ENCODE data around the gene BTNL9.
"Not testable (repeated sequence)": the region's sequence is repeated elsewhere in the genome, so short reads cannot be mapped to it uniquely, and the experiment has no call there.

Gene BTNL9

DNA sequence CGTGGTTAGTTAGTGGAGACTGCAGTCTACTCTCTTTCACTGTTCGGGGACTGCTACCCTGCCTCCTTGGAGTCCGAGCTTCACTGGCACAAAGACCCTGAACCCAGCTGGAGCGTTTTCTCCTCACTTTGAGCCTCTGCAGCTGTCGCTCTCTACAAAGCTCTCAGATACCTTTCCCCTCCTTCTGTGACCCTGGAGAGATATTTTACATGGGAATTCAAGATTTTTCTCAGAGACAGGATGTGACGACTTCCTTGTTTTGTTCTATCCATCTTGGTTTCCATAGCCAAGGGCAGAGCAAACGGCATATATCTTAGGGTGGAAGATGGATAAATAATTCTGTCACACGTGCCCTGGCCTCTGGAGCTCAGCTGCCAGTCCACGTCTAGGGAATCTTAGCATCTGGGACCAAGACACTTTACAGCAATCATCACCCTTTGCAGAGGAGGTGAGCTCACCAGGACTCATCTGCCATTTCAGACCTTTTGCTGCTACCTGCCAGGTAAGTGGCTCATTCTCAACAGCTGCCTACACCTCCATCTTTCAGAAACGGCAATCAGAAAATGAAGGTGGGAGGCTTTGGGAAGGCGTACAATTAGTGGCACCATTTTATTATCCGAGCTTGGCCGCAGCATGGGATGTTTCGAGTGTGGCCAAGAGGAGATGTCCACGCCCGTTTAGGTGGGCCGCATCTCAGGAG, at the start of gene BTNL9:
Gene BTNL9, plus strand, starts transcription at position 336 of the 700 bp plus-strand sequence. CDS start 5,224 bp downstream, outside the sequence.
- no peak for DNase-seq

DNA sequence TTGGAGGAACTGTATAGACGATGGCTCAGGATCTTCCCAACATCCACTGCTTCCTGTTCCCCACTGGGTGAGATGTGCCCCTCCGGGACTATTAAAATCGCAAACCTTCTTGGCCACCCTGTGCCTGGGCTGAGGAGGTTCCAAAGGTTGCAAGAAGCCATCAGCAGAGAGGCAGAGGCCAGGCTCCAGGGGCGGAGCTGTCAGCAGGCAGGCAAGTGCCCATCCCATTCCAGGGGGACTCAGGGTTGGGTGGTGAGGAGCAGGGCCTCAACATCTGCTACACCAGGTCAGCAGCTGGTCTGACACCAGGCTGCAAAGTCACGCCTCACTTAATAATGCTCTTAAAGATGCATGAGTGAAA, 49.2 kb upstream of the BTNL9 start:
- DNase-seq, result peak; percentile 42

DNA sequence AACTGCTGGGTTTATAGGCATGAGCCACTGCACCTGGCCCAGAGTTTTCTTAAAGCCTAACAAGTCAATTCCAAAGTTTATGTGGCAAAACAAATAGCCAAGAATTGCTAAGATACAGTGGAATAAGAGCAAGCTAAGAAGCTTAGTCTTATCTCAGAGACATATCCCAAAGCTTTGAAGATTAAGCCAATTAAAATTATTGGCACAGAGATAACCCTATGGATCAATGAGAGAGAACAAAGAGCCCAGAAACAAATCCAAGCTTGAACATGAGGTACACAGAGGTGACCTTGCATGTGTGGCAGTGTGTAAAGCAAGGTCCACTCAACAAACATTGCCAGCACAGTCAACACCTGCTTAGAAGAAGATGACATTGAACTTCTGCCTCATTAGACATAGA, 38.1 kb upstream of the BTNL9 start:
- no peak for DNase-seq

DNA sequence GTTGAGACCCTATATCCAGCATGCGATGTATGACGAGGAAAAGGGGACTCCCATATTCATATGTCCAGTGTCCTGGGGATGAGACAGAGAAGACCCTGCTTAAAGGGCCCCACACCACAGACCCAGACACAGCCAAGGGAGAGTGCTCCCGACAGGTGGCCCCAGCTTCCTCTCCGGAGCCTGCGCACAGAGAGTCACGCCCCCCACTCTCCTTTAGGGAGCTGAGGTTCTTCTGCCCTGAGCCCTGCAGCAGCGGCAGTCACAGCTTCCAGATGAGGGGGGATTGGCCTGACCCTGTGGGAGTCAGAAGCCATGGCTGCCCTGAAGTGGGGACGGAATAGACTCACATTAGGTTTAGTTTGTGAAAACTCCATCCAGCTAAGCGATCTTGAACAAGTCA, 34.3 kb upstream of the BTNL9 start:
- DNase-seq, result no peak

DNA sequence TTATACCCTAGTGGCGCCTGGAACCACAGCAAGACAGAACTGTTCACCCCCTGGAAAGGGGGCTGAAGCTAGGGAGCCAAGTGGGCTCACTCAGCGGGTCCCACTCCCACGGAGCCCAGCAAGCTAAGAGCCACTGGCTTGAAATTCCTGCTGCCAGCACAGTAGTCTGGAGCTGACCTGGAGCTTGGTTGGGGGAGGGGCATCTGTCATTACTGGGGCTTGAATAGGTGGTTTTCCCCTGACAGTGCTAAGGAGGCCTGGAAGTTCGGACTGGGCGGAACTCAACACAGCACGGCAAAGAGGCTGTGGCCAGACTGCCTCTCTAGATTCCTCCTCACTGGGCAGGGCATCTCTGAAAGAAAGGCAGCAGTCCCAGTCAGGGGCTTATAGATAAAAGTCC, 31.9 kb upstream of the BTNL9 start:
- DNase-seq, result no peak

DNA sequence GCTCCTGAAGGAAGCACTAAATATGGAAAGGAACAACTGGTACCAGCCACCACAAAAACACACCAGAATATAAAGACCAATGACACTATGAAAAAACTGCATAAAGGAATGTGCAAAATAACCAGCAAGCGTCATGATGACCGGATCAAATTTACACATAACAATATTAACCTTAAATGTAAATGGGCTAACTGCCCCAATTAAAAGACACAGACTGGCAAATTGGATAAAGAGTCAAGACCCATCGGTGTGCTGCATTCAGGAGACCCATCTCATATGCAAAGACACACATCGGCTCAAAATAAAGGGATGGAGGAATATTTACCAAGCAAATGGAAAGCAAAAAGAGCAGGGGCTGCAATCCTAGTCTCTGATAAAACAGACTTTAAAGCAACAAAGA, 30.0 kb upstream of the BTNL9 start:
- not testable (repeated sequence) for DNase-seq

DNA sequence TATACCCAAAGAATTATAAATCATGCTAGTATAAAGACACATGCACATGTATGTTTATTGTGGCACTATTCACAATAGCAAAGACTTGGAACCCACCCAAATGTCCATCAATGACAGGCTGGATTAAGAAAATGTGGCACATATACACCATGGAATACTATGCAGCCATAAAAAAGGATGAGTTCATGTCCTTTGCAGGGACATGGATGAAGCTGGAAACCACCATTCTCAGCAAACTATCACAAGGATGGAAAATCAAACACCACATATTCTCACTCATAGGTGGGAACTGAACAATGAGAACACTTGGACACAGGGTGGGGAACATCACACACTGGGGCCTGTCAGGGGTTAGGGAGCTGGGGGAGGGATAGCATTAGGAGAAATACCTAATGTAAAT, 25.4 kb upstream of the BTNL9 start:
- not testable (repeated sequence) for DNase-seq

DNA sequence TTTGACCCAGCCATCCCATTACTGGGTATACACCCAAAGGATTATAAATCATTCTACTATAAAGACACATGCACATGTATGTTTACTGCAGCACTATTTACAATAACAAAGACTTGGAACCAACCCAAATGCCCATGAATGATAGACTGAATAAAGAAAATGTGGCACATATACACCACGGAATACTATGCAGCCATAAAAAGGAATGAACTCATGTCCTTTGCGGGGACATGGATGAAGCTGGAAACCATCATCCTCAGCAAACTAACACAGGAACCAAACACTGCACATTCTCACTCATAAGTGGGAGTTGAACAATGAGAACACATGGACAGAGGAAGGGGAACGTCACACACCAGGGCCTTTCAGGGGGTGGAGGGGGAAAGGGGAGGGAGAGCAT, 22.6 kb upstream of the BTNL9 start:
- DNase-seq, result not testable (repeated sequence)

DNA sequence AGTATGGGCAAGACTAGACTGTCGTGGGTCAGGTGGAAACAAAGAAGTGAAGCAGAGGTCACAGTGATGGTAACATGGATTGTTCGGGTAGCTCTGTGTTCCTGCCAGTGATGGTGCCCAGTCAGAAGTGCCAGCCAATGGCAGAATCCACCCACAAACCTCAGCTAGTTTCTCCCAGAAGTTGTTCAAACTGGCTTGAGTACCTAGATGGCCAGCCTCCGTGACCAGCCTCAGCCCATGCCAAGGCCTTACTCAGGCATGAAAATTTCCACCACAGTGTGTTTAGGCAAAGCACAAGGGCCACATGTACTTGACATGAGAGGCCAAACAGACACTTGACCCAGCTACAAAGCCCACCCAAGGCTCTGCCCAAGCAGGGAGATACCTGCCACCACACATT, 19.4 kb upstream of the BTNL9 start:
- DNase-seq, result no peak

DNA sequence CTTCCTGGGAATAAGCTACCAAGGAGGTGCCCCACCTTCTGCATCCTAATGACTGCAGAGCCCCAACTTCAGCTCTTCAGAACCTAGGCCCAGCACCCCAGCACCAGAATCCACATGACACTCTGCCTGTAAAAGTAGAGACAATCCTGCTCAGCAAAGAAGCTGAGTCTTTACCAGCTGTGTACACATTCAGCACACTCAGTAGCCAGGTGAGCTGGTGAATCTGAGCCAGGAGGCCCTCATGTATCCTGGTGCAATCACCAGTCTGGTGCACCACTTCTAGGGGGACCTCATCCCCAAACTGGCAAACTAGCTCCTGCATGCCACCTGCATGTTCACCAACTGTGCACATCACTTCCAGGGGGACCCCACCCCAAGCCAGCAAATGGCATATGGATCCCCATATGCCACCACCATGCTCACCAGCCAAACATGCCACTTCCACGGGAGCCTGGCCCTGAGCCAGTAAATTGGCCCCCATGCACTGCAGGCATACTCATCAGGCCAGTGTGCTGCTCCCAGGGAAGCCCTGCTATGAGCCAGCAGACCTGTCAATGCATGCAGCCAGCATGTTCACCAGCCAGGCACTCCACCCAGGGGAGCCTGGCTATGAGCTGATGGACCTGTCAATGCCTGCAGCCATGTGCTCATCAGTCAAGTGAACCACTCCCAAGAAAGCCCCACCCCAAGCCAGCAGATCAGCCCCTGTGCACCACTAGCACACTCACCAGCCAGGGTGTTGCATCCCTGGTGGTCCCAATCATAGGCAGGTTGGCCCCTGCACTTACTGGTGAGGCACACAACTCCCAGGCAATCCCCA, 15.6 kb upstream of the BTNL9 start:
- DNase-seq, result peak; percentile 38

DNA sequence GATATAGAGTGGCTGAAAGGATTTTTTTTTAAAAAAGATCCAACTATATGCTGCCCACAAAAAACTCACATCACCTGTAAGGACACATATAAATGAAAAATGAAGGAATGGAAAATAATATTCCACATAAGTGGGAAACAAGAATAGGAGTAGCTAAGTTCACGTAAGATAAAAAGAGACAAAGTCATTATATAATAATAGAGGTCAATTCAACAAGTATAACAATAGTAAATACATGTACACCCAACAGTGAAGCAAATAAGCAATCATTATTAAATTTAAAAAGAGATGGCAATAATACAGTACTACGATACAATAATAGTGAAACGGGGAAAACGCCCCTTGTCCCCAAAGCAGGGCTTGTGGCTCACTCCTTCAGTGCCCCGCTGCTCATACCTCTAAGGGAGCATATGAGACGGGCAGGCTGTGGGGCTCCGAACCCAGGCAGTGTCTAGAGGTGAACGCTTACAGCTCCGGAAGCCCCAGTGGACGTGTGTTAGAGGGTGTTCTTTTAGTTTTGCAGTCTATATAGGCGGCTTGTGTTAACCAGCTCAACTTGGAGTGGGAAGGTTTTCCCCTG, 12.5 kb upstream of the BTNL9 start:
- DNase-seq, result no peak

DNA sequence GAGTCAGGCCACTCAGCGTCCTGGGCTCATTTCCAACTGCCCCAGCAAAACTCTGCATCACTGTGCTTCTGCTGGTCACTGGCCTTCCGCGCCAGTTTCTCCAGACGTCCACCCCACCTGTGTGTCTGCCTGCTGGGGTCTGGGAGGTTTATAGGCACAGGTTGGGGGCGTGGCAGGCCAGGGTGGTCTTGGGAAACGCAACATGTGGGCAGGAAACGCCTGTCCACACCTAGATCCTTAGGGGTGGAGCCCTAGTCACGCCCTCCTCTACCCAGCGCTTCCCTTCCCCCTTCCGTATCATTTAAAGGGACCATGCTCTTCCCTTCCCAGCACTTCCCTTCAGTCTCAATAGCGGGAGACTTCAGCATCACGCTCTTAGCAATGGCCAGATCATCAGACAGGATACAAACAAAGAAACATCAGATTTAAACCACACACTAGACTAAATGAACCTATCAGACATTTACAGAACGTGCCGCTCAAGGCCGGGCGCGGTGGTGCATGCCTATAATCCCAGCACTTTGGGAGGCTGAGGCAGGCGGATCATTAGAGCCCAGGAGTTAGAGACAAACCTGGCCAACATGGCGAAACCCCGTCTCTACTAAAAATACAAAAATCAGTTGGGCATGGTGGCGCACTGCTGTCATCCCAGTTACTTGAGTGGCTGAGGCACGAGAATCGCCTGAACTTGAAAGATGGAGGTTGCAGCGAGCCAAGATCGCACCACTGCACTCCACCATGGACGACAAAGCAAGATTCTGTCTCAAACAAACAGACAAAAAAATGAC, 11.8 kb upstream of the BTNL9 start:
- DNase-seq, result no peak

DNA sequence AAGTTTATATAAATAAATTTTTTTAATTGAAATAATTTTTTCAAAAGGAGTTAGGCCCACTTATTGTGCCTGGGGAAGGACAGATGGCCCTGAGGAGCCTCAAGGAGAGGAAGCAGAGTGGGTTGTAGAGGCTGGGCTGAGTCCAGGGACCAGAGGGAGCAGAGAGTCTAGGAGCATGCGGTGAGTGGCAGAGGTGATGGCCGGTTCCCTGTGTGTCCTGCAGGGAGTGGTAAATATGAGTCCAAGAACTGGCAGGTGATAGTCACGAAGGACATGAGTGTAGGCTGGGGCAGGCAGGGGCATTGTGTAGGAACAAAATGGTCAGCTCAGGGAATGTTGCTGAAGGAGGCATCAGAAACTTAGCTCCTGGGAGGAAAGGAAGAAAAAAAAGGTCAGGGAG, 8.3 kb upstream of the BTNL9 start:
- no peak for DNase-seq

DNA sequence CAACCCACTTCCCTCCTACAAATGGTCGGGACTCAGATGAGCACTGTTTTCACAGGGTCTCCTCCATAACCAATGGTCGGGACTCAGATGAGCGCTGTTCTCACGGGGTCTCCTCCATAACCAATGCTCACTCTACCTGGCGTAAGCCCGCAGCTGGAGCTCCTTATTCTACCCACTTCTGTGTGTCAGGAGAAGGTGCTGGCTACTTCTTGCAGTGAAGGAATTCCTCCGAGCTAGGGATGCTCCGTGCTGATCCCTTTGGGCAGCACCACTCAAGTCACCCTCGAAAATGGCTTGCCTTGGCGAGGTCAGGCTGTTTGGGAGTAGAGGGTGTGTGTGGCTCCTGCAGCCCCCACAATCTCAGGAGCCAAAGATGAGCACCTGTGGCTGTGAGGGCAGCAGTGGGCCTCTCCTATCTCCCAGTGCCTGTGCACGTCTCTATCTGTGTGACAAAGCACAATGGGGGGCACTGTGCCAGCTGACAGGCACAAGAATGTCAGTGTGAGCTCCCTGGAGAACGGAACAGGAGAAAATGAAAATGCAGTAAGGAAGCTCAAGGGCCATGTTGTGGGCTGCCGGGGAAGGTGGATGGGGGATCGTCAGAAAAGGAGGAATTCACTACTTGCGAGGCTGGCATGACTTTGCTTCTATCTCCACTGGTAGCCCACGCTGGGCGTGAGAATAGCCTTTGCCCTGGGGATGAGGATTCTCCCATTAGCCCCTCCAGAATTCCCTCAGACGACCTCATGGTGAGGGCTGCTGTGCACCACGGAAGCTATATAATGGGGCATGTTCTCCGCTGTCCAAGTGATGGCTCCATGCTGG, 3.9 kb upstream of the BTNL9 start:
- no peak for DNase-seq

DNA sequence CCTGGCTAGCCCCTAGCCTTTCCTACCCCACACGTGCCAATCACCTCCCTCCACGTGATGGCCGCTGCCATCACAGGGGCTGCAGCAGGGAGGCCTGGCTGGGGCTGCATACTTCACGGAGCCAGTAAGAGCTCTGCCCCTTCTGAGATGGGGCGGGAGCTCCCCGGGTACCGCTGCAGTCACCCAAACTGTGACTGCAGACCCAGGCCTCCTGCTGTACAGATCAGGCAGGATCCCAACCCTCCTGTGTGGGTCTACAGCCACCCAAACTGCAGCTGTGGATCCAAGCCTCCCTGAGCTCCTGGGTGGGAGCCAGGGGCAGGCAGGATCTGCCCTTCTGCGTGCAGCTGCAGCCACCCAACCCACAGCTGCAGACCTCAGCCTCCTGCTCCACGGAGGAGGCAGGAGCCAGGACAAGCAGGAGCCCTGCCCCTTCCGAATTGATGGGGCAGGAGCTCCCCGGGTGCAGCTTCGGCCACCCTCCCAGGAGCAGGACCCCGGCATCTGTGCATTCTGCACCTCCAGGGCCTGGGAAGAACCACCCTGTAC, 3.2 kb upstream of the BTNL9 start:
- no peak for DNase-seq

DNA sequence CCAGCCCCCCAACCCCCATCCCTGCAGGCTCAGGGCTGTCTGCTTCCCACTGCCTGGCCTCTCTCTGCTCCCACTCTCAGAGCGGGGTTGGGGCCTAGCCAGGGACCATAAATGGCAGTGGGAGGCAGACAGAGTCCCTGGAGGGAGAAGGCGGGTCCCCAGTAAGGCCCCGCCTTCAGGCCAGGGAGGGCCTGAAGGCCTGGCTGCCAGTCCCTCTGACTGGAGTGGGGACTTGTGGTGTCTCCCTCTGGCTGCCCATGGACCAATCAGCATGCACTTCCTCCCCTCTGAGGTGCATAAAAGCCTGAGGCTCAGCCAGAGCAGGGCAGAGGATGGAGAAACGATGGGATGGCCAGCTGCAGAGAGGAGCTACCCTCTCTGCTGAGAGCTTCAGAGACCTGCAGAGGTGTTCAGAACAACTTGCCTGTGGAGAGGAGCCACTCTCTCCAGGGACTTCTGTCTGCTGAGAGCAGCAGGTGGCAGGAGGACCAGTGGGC, 2.7 kb upstream of the BTNL9 start:
- no peak for DNase-seq

DNA sequence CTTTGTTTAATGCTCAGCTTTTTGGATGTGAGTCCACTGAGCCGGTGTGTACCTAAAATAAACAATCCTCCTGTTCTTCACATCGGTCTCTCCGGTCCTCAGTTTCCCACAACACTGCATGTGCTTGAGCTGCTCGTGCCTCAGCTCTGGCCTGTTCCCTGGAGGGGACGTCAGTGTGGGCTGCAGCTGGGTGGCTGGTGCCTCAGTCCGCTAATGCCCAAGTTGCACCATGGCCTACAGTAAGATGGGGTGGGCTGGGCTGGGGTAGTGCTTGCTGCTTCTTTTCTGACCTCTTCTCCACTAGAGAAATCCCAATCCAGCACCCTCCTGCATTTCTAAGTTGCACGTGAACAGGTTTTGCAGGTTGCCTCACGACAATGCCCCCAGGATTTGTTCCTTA, 595 bp upstream of the BTNL9 start:
- no peak for DNase-seq

DNA sequence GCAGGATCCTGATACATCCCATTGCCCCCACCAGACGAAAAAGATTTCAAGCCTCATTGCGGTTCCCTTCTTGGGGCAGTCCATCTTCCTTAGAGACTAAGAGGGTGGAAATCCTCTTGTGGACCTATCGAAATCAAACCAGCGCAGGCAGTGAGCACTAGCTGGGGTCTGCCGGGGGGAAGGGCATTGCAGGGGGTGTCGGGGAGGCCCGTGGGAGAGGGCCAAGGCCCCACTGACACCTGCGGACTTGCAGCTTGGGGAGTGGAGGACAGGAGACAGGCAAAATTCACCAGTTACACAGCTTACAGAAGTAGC, 522 bp downstream of the BTNL9 start:
- DNase-seq, result no peak

DNA sequence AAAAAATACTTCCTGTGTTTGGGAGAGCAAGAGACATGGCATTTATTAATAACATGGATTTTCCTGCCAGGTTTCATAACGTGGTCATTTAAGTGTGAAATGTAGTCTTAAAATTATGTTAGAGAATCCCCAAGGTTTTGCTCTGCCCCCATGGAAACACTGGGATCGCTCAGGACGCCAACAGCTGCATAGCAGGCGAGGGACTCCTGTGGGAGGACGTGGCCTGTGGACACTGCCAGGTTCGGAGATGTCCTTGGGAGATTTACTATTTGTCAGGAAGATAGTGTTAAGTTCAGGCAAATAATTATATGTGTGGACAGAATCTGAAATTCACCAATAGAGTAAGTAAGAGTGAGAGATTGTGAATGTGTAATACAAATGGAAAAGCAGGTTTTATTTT, 977 bp downstream of the BTNL9 start:
- DNase-seq, result no peak

DNA sequence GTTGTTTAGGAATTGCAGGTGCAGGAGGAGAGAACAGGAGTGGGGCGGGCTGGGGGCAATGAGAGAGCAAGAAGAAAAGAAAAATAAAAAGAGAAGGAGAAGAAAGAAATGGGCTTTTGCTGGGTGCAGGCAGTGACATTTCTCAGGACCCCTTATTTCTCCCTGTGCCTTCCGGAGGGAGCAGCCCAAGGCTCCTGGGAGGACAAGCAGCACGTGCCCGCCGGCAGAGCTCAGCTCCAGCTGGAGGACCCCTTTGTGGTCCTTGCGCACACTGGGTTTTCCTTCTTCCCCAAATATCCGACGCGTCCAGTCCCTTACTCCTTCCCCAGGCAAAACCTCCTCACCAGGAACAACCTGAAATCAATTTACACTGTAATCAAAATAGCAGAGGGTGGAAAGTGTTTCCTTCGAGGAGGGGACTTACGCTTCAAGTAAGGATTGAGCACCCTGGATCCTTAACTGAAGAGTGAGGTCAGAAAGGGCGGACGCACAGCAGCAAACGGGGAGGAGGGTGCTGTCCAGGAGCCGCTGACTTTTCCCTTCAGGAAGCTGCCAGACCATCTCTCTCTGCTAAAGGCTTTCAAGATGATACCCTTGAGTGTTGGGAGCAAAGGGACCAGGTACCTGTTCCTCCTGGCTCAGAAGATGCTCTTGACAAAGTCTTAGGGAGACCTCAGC, 2.1 kb downstream of the BTNL9 start:
- no peak for DNase-seq

DNA sequence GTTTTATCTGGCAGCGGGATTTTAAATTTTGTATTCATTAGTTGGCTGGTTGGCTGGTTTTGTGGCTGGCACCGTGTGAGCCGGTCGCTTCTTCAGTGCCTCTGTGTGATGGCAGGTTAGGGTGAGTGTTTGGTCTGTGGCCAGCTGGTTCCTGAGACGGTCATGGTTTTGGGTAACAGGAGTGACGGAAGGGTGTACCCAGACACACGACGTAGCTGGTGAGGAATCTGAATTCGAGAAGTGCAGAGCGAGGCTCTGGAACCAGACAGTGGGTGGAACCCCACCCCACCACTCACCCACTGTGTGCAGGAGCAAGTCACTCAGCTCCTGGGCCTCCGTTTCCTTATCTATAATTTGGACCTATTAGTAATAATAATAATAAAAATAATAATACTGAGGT, 2.7 kb downstream of the BTNL9 start:
- DNase-seq, result no peak

Measured in NCI-H1694 treated with DMSO at 0.1 percent for 48 hours (cell line).